OCI-M1 (cell line): Measurements from ENCODE around the gene CDH2.

Experiments used
- DNase-seq: peaks from one replicate; lab custom pipeline; 2025; lab: John Stamatoyannopoulos, UW

CDH2 gene

GRCh38 chr18:28044036-28044435, 132.9 kb downstream of the CDH2 start:
- DNase-seq, result no peak

GRCh38 chr18:28043631-28044030, 133.3 kb downstream of the CDH2 start:
- DNase-seq, result no peak

- peak; percentile 50 for DNase-seq
Measured at GRCh38 chr18:28041366-28041765, 135.6 kb downstream of the CDH2 start.

- DNase-seq, result no peak
Measured at GRCh38 chr18:28040716-28041115, 136.2 kb downstream of the CDH2 start.

GRCh38 chr18:28040211-28040610, 136.7 kb downstream of the CDH2 start:
- no peak for DNase-seq

- DNase-seq, result no peak
Measured at GRCh38 chr18:28039691-28040090, 137.2 kb downstream of the CDH2 start.

GRCh38 chr18:28039078-28039477, 137.9 kb downstream of the CDH2 start:
- DNase-seq, result no peak

GRCh38 chr18:28036488-28036887, 140.4 kb downstream of the CDH2 start:
- DNase-seq, result no peak

- DNase-seq, result no peak
Measured at GRCh38 chr18:28034567-28034966, 142.4 kb downstream of the CDH2 start.

GRCh38 chr18:28032177-28032576, 144.8 kb downstream of the CDH2 start:
- no peak for DNase-seq

- no peak for DNase-seq
Measured at GRCh38 chr18:28030458-28030857, 146.5 kb downstream of the CDH2 start.

- DNase-seq, result no peak
Measured at GRCh38 chr18:28027755-28028154, 149.2 kb downstream of the CDH2 start.

GRCh38 chr18:28019425-28020108, 157.4 kb downstream of the CDH2 start:
- DNase-seq, result no peak

- DNase-seq, result no peak
Measured at GRCh38 chr18:28018351-28018750, 158.6 kb downstream of the CDH2 start.

GRCh38 chr18:28015671-28016070, 161.3 kb downstream of the CDH2 start:
- DNase-seq, result no peak

- no peak for DNase-seq
Measured at GRCh38 chr18:28013066-28013465, 163.9 kb downstream of the CDH2 start.

GRCh38 chr18:28012336-28012735, 164.6 kb downstream of the CDH2 start:
- no peak for DNase-seq

- DNase-seq, result no peak
Measured at GRCh38 chr18:28009589-28009988, 167.3 kb downstream of the CDH2 start.

- no peak for DNase-seq
Measured at GRCh38 chr18:28007841-28008240, 169.1 kb downstream of the CDH2 start.

- DNase-seq, result no peak
Measured at GRCh38 chr18:28005164-28005563, 171.8 kb downstream of the CDH2 start.

GRCh38 chr18:28004606-28005005, 172.3 kb downstream of the CDH2 start:
- DNase-seq, result no peak

- no peak for DNase-seq
Measured at GRCh38 chr18:28003451-28003850, 173.5 kb downstream of the CDH2 start.

GRCh38 chr18:28002841-28003240, 174.1 kb downstream of the CDH2 start:
- DNase-seq, result no peak

GRCh38 chr18:27996801-27997272, 180.1 kb downstream of the CDH2 start:
- DNase-seq, result no peak
